Fibroblast of pulmonary artery (primary cell): Measurements from ENCODE around the gene OAS1.

Experiments used
- DNase-seq: peaks from one replicate; pipeline ENCODE4 v3.0.0-alpha.2; 2010; ENCODE audit warnings: low read depth
- H3K4me3 ChIP-seq: replicated peaks from 2 replicates; pipeline ENCODE4 v1.5.1; 2011; ENCODE audit warnings: low read depth, mild to moderate bottlenecking, control low read depth, low read length, moderate library complexity
- CTCF ChIP-seq: IDR thresholded peaks from 2 replicates; pipeline ENCODE4 v1.5.1; 2011; ENCODE audit warnings: mild to moderate bottlenecking, control low read depth, low read length, inconsistent platforms; ENCODE audit errors: missing control alignments

Gene OAS1

GRCh38 chr12:112906712-112907414, at the start of gene OAS1:
Gene OAS1 (plus strand): TSS chr12:112906962. CDS start chr12:112907040, 78 bp downstream.
- no peak for TF ChIP-seq CTCF
- peak; percentile 48 for DNase-seq
- peak within 1 kb of the TSS; percentile 39 for H3K4me3 ChIP-seq

DNA sequence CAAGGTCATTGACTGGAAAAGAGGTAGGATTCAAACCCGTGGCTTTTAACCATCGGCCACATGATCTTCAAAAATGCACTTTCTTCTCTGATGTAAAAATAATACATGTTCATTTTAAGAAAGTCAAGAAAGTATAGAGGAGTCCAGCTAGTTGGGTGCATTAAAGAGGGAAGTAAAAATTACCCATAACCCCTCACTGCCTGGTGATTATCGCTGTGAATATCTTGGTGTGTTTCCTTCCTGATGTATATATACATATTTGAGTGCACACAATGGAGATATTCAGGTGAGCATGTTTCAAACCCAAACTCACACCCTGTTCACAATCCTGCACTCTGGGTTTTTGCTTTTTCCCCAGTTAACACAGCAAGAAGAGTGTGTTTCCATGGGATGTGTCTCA, 47.5 kb upstream of the OAS1 start:
- no peak for TF ChIP-seq CTCF
- no peak overlapping the region for H3K4me3 ChIP-seq
- DNase-seq, result no peak

GRCh38 chr12:112860181-112860580, 46.6 kb upstream of the OAS1 start:
- H3K4me3 ChIP-seq, result no peak overlapping the region
- TF ChIP-seq CTCF, result no peak

GRCh38 chr12:112861284-112861683, 45.5 kb upstream of the OAS1 start:
- DNase-seq, result no peak
- H3K4me3 ChIP-seq, result no peak overlapping the region
- no peak for TF ChIP-seq CTCF

More at GRCh38 chr12:112860181-112860580, 46.6 kb upstream of the OAS1 start:
- DNase-seq, result no peak

- DNase-seq, result no peak
- TF ChIP-seq CTCF, result no peak
- no peak overlapping the region for H3K4me3 ChIP-seq
Measured at GRCh38 chr12:112862636-112863290, 44.0 kb upstream of the OAS1 start.

DNA sequence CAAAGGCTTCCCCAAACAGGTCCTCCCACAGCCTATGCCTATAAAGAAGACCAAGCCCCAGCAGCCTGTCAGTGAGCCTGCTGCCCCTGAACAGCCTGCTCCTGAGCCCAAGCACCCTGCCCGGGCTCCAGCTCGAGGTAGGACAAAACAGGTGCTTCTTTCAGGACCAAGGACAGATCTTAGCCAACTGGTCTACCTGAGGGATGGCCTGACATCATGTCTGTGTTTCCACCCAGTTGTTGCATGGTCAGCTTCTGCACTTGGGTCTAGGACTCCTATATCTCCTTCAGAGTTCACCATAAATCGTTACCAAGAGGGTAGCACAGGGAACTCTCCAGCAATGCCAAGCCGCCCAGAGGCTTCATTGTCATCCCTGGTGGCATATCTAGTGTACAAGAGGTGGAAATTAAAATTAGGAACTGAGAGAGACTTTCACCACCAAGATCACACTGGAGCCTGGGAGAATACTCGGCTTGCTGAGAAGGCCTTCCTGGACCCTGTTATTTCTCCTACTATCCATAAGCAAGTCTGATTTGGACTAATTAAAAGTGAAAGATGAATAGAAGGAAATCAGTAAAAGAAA, 38.2 kb upstream of the OAS1 start:
- no peak for TF ChIP-seq CTCF
- DNase-seq, result no peak

More for the DNA sequence above, 38.2 kb upstream of the OAS1 start:
- H3K4me3 ChIP-seq, result no peak overlapping the region
